HG03432 (cell line): ENCODE measurements around the gene TRIO.

Experiments
- ATAC-seq: cut with Tn5 transposase; IDR thresholded peaks from one replicate; pipeline ENCODE4 v1.9.1; 2021; ENCODE audit warnings: mild to moderate bottlenecking, moderate library complexity; ENCODE audit not compliant: unreplicated experiment

Gene TRIO

DNA sequence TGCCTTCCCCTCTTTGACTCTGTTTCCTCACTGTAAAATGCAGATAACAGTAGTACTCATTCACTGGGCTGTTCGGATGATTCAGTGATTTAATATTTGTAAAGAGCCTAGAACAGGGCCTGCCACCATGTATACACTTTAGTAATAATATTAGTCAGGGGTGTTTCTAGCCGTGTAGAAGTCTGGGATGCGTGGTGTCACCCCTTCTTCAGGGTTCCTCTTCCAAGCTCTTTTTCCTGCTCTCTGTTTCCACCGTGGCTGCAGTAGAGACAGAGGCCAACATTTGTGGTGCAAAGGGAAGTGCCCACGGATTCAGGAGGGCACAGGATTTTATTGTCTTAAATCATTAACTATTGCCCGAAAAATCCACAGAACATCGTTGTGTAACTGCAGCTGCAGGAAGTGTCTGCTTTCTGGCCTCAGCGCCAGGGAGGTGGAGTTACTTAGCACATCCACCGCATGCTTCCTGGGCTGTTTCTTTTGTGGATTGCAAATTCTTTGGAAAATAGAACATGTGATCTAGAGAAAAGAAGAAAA is 61.7 kb downstream of the TRIO start:
- ATAC-seq: no peak

DNA sequence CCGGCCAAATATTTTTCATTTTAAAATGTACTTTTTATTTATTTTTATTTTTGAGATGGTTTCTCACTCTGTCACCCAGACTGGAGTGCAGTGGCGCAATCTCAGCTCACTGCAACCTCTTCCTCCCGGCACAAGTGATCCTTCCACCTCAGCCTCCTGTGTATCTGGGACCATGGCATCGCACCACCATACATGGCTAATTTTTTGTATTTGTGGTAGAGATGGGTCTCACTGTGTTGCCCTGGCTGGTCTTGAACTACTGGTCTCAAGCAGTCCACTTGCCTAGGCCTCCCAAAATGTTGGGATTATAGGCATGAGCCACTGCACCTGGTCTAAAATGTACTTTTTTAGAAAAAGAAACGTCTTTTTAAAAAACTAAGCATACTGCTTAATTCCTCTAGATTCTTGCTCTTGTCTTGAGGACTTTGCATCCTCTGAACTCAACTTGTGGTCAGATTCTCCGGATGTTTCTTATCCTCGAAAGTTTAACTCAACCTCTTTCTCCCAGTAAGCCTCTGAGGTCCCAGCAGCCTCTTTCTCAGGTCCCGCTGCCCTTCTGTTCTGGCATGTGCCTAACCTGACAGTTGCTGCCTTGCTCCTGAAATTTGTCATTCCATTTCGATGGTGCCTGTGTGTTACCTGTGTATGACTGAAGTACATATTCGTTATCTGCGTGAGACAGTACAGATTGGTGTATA is 63.0 kb downstream of the TRIO start:
- ATAC-seq: no peak

DNA sequence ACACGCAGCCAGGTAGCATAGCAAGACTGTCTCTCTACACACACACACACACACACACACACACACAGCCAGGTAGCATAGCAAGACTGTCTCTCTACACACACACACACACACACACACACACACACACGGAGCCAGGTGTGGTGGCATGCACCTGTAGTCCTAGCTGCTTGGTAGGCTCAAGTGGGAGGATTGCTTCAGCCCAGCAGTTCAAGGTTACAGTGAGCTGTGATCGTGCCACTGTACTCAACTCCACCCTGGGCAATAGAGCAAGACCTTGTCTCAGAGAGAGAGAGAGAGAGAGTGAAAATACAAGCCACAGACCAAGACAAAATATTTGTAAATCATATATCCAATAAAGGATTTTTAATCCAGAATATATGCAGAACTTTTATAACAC is 64.3 kb downstream of the TRIO start:
- ATAC-seq: peak; percentile 18

DNA sequence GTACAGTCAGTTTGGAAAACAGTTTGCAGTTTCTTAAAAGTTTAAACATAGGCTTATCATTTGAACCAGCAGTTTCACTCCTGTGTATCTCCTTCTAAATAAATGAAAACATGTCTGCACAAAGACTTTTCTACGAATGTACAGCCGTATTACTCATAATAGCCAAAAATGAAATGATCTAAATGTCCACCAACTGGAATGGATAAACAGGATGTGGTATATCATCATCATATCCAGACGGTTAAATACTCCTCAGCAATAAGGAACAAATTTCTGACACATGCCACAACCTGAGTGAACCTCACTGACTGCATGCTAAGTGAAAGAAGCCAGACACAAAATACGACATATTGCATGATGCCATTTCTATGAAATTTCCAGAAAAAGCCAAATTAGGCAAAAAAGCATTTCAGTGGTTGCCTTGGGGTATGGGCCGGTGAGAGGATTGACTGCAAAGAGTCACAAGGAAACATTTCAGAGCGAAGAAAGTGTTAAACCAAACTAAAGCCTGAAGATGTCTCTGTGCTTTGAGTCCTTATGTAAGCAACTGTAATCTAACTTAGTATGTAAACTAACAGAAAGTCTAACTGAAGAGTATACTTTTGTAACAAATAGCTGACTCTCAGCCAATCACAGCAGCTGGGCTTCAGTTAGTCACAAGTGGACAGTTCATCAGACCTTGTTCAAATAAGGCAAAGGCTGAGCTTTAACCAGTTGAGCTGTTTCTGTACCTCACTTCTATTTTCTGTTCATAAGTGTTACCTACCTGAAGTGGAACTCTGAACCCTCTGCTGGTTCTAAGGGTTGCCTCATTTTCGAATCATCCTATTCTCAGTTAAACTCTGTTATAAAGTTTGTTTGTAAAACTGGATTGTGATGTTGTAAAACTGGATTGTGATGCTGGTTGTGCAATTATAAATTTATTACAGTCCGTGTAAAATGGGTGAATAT is 65.2 kb downstream of the TRIO start:
- ATAC-seq: peak; percentile 66

DNA sequence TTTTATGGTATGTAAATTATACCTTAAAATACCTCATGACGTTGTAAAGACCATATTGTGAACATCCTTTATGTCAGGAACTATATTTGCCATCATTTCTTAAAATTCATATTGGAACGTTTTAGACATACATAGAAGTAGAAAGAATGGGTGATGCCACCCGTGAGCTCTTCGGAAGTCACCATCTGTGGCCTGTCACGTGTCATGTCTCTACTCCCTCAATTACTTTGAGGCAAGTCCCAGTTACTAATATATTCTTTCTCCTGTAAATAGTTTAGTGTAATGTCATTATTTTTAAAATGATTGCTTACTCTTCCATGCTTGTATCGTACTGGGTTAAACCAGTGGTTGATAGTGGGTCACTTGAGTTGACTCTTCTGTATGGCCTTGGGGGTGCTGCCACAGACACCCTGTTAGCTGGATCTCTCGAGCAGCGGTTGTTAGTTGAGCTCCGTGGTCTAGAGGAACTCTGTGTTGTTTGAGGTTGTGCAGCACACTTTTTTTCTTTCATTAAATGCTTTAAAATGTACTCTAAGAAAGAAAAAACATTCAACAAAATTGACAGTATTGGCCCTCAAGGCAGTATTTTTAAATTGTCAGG is 66.2 kb downstream of the TRIO start:
- ATAC-seq: no peak

DNA sequence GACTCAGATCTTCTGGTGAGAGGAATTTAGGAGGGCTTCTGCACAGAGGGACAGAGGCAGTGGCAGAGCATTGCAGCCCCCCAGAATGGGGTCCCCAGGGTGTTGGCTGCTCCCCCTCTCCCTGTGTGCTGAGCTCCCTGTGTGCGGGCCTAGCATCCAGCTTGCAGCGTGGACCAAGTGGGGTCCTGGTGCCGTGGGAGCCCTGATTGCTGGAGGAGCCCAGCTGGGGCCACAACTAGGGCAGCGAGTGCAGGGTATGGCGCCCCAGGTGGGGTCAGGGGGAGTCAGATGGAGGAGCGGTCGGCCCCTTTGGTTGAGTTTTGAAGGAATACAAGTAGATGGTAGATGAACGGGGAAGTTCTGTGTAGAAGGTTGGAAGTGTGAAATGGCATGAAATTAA is 66.7 kb downstream of the TRIO start:
- ATAC-seq: no peak

DNA sequence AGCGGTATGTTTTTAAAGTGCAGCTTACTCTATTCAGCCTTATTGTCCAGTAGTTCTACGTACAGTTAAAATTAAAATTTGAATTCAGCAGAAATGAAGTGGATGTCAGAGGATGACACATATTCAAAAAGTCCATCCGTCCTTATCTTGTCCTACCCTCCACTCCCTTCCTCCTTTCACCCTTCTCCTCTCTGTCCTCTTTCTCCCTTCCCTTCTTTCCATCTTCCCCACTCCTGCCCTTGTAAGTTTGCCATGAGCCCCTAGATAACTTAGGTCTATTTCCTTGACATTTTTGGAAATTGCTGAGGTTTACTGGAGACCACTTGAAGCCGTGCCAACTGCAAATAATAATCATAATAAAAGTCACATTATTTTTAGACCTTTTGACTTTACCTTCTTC is 67.6 kb downstream of the TRIO start:
- no peak for ATAC-seq

DNA sequence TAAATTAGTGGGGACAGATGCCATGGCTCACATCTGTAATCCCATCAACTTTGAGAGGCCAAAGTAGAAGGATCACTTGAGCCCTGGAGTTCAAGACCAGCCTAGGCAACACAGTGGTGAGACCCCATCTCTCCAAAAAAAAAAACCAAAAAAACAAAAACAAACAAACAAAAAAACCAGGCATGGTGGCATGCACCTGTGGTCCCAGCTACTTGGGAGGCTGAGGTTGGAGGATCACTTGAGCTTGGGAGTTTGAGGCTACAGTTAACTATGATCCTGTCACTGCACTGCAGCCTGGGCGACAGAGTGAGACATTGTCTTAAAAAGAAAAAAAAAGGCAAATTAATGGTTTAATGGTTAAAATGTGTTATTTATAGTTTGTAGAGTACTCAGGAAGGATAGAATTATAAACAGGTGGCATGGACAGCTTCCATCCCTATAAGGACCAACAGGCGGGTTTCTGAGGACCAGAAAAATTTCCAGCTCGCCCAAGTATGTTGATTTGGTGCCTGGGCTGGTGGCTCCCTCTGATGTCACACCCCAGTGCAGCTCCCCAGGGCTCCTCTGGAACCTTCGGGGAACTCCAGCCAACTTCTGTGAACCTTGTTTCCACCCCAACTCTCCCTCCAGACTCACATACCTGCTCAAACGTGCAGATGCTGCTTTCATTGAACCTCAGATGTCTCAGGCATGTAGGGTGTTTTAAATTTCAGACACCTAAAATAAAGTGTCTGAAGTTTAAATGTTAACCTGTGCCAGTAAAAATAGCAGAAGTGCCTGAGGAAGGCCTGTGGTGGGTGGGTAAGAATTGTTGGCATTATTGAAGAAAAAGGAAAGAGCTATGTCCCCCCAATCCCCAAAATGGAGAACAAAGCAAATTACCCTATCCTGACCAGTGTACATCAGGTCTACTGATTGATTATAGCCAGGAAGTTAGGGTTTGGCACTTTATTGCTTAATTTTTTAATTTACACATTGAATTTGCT is 69.0 kb downstream of the TRIO start:
- peak; percentile 38 for ATAC-seq

DNA sequence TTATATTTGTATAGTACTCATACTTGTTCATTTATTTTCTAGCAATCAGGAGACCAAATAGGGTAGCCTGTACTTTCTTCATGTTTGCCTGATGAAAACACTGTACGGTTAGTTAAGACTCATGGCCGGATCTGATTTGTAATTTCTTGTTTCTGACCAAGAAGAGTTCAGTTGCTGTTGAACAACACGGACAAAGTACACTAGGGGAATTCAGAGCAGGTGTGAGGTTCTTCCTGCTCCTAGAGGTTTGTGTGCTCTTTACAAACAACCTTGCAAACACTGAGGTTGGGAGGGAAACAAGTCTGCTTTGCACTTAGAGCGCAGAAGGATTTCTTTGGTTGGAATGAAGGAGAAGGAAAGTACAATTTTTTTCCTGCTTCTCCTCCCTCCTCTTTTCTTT is 69.7 kb downstream of the TRIO start:
- ATAC-seq: peak; percentile 36

DNA sequence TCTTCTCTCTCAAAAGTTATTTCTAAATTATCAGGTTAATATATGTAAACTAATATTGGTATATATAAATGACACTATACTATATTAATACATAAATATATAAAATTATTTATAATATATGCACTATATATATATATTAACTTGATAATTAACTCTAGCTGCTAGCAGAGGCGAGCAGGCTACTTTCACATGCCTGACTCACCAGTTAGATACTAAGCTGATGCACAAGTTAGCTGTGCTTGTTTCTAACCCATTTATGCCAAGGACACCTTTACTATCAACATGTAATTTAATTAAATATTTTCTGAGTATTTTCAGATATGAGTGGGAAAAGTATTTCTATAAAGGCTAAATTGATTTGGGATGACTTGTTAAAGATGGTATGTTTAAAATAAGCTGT is 70.1 kb downstream of the TRIO start:
- no peak for ATAC-seq

DNA sequence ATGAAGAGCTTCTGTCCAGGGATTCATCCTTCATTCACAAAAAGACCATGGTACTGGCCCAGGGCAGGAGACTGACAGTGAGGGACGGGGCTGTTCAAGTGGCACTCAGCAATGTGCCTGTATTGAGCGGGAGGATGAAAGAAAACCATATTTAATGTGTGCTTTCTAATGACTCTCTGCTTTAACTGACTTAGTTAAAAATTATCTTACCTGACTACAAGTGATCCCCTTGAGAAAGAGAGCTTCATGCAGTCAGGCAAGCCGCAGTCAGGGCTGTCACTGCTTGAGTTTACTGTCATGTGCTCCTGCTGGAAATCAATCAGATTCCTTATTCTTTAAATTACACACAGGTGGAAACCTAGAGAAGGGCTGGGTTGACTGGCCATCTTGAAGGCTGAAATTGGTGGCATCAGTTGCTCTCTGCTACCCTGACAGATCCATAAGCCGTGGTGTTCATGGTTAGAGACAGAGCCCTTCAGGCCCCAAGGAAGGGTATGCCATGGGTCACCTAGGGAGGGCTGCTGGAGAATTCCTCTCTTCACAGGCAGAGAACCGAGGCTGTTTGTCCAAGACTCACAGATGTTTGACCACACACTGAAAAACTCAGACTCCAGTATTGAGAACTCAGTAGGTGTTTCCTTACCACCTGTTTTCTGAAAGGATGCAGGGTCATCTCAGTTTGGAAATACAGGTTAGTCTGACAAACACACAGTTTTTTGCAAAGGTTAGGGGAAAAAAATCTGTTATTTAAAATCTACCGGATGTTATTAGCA is 70.9 kb downstream of the TRIO start:
- peak; percentile 30 for ATAC-seq

DNA sequence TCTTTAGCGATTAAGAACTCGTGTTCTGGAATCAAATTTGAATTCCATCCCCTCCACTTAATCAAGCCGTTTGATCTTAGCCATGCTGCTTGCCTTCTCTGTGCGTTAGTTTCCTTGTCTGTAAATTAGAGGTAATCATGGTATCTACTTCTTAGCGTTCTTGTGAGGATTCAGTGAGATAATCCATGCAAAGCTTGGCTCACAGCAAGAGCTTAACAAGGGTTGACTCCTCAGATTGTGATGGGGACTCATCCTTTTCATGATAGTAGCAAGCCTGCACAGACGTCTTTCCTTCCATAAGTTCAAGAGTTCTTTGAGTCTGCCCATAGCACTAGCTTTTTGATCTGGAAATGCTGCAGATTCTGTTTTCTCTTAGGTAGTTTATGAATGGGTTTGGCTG is 72.8 kb downstream of the TRIO start:
- no peak for ATAC-seq

DNA sequence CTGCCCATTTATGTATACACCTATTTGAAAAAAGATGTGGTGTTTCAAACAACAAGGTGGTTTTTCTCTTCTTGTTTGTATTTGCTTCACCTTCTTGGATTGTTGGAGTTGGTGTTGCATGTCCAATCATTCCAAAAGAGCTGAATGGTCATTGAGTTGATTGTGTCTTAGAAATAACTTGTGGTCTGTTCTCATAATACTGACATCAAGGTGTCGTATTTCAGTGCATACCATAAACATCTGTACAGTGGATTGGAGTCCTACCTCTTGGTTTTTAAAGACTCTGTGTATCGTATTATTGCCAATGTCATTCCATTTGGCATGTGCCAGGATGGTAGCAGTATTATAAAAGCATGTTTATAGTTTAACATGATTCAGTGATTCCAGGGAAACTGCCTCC is 73.2 kb downstream of the TRIO start:
- ATAC-seq: no peak

DNA sequence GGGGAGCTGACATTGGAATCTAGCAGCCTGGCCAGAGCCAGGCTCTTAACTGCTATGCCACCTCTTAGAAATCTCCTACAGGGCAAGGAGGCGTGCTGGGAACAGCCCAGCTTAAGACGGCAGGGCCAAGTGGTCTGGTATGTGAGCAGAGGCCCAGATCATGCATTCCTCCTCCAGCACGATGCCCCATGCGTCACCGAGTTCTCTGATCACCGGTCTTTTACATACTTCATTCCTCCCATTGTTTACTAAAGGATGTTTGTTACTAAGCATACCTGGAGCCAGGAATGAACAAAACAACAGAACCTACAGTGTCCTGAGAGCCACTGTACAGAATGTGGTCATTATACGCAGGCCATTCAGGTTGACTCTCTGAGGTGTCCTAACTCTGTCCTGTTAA is 73.8 kb downstream of the TRIO start:
- ATAC-seq: no peak

DNA sequence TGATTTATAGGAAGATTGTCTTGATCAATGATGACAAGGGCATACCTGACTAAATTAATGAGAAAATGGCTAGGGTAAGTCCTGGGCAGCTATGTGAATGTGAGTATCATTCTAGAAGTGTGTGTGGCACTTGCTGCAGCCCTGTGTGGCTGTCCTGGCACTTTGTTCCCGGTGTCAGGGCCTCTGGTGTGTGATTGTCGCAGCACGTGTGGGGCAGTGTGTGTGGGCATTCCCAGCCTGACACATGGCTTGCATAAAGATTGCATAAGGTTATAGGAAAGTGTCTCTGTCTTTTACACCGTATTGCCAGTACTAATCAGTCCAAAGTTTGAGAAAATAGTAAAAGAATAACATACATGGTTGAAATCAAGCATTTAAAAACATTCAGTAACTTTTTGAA is 74.4 kb downstream of the TRIO start:
- ATAC-seq: no peak

DNA sequence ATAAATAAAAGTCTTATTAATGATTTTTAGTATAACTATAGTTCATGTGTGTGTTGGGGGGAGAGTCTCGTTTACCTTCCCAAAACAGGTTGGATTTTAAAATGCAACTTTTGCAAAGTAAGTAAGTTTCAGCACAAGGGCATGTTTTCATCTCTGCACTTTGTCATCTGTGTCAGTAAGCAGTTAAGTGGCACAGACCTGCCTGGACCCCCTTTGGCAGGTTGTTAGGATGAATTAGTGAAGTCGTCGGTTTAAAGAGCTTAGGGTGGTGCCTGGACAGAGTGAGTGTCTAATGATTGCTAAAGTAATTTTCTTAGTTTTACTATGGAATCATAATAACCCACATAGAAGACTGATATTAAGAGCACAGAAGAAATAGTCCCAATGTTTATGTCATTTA is 74.9 kb downstream of the TRIO start:
- no peak for ATAC-seq

DNA sequence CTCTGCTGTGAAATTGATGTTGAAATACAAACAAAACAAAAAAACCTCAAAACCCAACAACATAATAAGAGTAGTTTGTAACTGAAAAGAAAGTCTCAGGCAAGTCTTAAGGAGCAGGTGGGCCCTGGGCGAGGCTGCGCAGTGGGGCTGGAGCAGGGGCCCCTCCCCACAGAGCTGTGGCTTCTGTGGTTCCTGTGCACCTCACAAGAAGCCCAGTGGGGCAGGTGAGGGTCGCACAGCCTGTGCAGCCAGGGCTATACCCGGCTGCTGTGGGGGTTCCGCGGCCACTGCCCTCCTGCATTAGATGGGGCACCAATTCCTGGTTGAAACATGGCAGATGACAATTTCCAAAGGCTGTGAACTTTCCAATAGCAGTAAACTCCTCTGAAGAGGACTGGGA is 75.3 kb downstream of the TRIO start:
- no peak for ATAC-seq

DNA sequence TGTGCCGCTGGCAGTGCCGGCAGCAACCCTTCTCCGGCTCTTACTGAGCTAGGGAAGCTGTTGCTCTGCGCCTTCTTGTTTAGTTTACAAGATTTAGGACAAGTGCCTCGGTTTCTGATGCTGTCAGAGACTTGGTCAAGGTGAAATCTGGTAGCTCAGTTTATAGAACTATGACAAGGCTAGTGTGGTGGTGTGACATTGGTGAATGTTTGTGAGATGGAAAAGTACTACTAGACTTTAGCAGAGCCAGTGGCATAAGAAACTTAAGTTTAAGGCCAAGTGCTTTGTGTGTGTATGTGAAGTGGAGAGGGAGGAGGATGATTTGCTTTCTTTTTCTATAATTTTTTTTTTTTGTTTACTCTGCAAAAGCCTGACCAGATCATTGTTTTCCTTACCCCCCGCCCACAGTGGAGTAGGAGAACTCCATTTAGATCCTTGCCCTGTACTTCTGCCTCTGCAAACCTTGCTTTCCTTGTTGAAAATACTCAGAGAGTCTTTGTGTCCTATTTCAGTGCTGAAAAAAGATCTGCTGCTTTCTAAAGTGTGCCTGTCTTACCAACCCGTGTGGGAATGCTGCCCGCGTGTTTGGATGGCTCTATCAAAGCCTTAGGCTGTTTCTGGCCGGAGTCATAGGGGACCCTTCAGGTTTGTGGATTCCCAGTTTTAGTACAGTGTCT is 75.9 kb downstream of the TRIO start:
- ATAC-seq: no peak
